PC-9 (cell line): ENCODE data around the gene RIMS3. TPM values are rescaled to one million over a fixed set of nuclear protein-coding genes. Genes with fewer than 3 reads are reported as not detected.

ENCODE experiments used
- BruUV-seq: library from RNA; stranded (reverse); fragments of 400-500 nt; replicated peaks from 2 replicates; lab custom pipeline; 2021; lab: Mats Ljungman, UMichigan
- CTCF ChIA-PET: fragments of 300-600 bp; sonication (Branson Sonifier 250); formaldehyde crosslinking; loops from one replicate; lab custom pipeline; 2022; ENCODE audit warnings: antibody characterized with exemption; lab: Charles Lee
- POLR2A ChIA-PET: fragments of 300-600 bp; sonication (Branson Sonifier 250); formaldehyde crosslinking; loops from one replicate; lab custom pipeline; 2022; ENCODE audit warnings: antibody characterized with exemption; ENCODE audit not compliant: unreplicated experiment; lab: Charles Lee
- DNase-seq, 2 experiments: peaks; one replicate each; pipeline versions ENCODE4 v3.0.0 to v3.0.0-alpha.2; 2015 to 2022; ENCODE audit warnings: mixed read lengths in 1 of 2
- H2AFZ ChIP-seq: fragments of 200-600 bp; sonication (generic); 2 replicates; pipeline ENCODE4 v1.8.1; 2017; ENCODE audit warnings: antibody characterized with exemption
- H3F3A ChIP-seq: fragments of 200-600 bp; sonication (generic); 2 replicates; pipeline ENCODE4 v1.8.1; 2017; ENCODE audit warnings: antibody characterized with exemption, mild to moderate bottlenecking, low read depth; ENCODE audit not compliant: insufficient read depth
- H3K27ac ChIP-seq: fragments of 200-600 bp; sonication (generic); 2 replicates; pipeline ENCODE4 v1.6.1; 2016; ENCODE audit warnings: mixed run types
- H3K27me3 ChIP-seq: fragments of 200-600 bp; sonication (generic); 2 replicates; pipeline ENCODE4 v1.6.1; 2016; ENCODE audit warnings: low read depth, mixed run types; ENCODE audit not compliant: insufficient read depth
- H3K36me3 ChIP-seq: fragments of 200-600 bp; sonication (generic); 2 replicates; pipeline ENCODE4 v1.6.1; 2016; ENCODE audit warnings: low read depth, mixed run types
- H3K4me1 ChIP-seq: fragments of 200-600 bp; sonication (generic); replicated peaks from 2 replicates; pipeline ENCODE4 v1.6.1; 2016; ENCODE audit warnings: mixed run types; ENCODE audit not compliant: insufficient read depth
- H3K4me2 ChIP-seq: fragments of 200-600 bp; sonication (generic); 2 replicates; pipeline ENCODE4 v1.6.1; 2017; ENCODE audit warnings: mixed run types
- H3K4me3 ChIP-seq: fragments of 200-600 bp; sonication (generic); 2 replicates; pipeline ENCODE4 v1.6.1; 2016; ENCODE audit warnings: mixed run types
- H3K79me2 ChIP-seq: fragments of 200-600 bp; sonication (generic); 2 replicates; pipeline ENCODE4 v1.6.1; 2017; ENCODE audit warnings: low read depth, mixed run types
- H3K9me2 ChIP-seq: fragments of 200-600 bp; sonication (generic); 2 replicates; pipeline ENCODE4 v1.8.1; 2017; ENCODE audit warnings: mild to moderate bottlenecking; ENCODE audit not compliant: insufficient read depth
- H3K9me3 ChIP-seq: fragments of 200-600 bp; sonication (generic); 2 replicates; pipeline ENCODE4 v1.8.1; 2016; ENCODE audit warnings: low read depth; ENCODE audit not compliant: insufficient read depth
- H4K20me1 ChIP-seq: fragments of 200-600 bp; sonication (generic); 2 replicates; pipeline ENCODE4 v1.8.1; 2017; ENCODE audit not compliant: insufficient read depth
- CTCF ChIP-seq: fragments of 200-600 bp; sonication (generic); conservative IDR thresholded peaks from 2 replicates; pipeline ENCODE4 v1.6.1; 2017; ENCODE audit warnings: mixed run types, antibody characterized with exemption, mild to moderate bottlenecking, moderate library complexity
- EZH2 ChIP-seq: fragments of 200-600 bp; sonication (generic); IDR thresholded peaks from 2 replicates; pipeline ENCODE4 v1.8.0; 2017; ENCODE audit warnings: antibody characterized with exemption, low read depth
- intact Hi-C: fragments of 100-400 bp; cut with micrococcal nuclease; formaldehyde crosslinking; loops from one replicate; pipeline ENCODE4 v1.10.0; 2022; ENCODE audit not compliant: unreplicated experiment
- total RNA-seq: library from RNA; stranded (reverse); gene quantifications from 2 replicates; pipeline ENCODE4 v1.2.3, GENCODE V29; 2021

RIMS3 gene
- total RNA-seq, 1 experiment from 2014 or later: 12.9 TPM

DNA sequence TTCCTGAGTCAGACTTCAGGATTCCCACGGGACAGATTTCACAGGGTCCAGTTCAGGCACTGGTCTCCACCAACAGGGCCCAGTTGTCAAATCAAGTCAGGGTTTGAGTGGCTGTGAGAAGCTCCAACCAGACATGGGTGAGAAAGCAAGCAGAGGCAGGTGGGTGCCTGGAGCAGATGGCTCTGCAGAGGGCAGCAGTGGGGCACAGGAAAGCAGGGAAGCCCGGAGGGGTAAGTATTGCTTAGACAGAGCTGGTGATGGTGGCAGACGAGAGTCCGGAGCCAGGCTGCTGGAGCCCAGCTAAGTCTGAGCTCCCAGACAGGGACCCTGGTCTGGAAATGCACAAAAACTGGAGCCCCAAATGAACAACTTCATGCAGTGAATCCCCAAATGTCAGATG is 40.4 kb downstream of the RIMS3 start:
- Histone ChIP-seq H3K4me3 (no peak overlapping the region), H3K4me1 (peaks cover 17% of the 10 kb centered on the region; the same call in 1 of the 2 replicates), H3K9me3 (no peaks in the 10 kb centered on the region), H3K27ac (no peak overlapping the region), H3K4me2 (no peak overlapping the region), H2AFZ (no peak overlapping the region), H3K36me3 (no peaks in the 10 kb centered on the region), H3K79me2 (no peaks in the 10 kb centered on the region), H3K27me3 (peaks cover 5% of the 10 kb centered on the region; the same call in 1 of the 2 replicates), H4K20me1 (no peaks in the 10 kb centered on the region), H3F3A (peaks cover 4% of the 10 kb centered on the region; the same call in 1 of the 2 replicates), H3K9me2 (no peaks in the 10 kb centered on the region)
- ChIA-PET POLR2A (no interaction called here), CTCF (interaction anchor here (0.5 to 1.0 kb wide), 6 partner anchors 35 to 373 kb away, joined by 3 to 9 read pairs (median 4); no protein-coding TSS in a partner anchor)
- DNase-seq: peak in 1 of 2 experiments; percentile 51
- no TSS peak for BruUV-seq
- TF ChIP-seq EZH2 (no peak), CTCF (peak; percentile 61)
- intact Hi-C loops: loop anchor here (2.0 kb wide), 1 partner anchor 44 kb away; no protein-coding TSS in a partner anchor

- H3K9me2 ChIP-seq: no peaks in the 10 kb centered on the region
- intact Hi-C loops: no loop called here
- no peak overlapping the region for H3K4me3 ChIP-seq
- peaks cover 5% of the 10 kb centered on the region; the same call in 1 of the 2 replicates for H3K27me3 ChIP-seq
- no peaks in the 10 kb centered on the region for H3F3A ChIP-seq
- H3K27ac ChIP-seq: no peak overlapping the region
- no peaks in the 10 kb centered on the region for H4K20me1 ChIP-seq
- H3K79me2 ChIP-seq: no peaks in the 10 kb centered on the region
- H3K36me3 ChIP-seq: no peaks in the 10 kb centered on the region
- no peaks in the 10 kb centered on the region for H3K9me3 ChIP-seq
- ChIA-PET POLR2A (no interaction called here), CTCF (interaction anchor here (0.5 to 0.7 kb wide), 3 partner anchors 10 to 46 kb away, joined by 3 to 4 read pairs (median 4); partner anchors contain the start of gene RIMS3)
- H3K4me1 ChIP-seq: 0 out of 2 replicates have a peak, but pooled peaks cover 4% of the 10 kb centered on the region
- TF ChIP-seq EZH2: no peak
- TF ChIP-seq CTCF: no peak
- BruUV-seq: no TSS peak
- peak in 1 of 2 experiments; percentile 21 for DNase-seq
- H3K4me2 ChIP-seq: no peak overlapping the region
- no peak overlapping the region for H2AFZ ChIP-seq
Measured at GRCh38 chr1:40622936-40623629, 42.4 kb downstream of the RIMS3 start.

- no TSS peak for BruUV-seq
- intact Hi-C loops: no loop called here
- H3K4me2 ChIP-seq: no peak overlapping the region
Measured at GRCh38 chr1:40621821-40622450, 43.5 kb downstream of the RIMS3 start.

More at GRCh38 chr1:40621821-40622450, 43.5 kb downstream of the RIMS3 start:
- POLR2A ChIA-PET: no interaction called here
- Histone ChIP-seq H3K4me1 (no peaks in the 10 kb centered on the region), H3K9me2 (no peaks in the 10 kb centered on the region), H3K27ac (no peak overlapping the region), H4K20me1 (no peaks in the 10 kb centered on the region), H2AFZ (no peak overlapping the region), H3F3A (no peaks in the 10 kb centered on the region), H3K4me3 (no peak overlapping the region), H3K9me3 (no peaks in the 10 kb centered on the region), H3K36me3 (no peaks in the 10 kb centered on the region), H3K27me3 (peaks cover 5% of the 10 kb centered on the region; the same call in 1 of the 2 replicates), H3K79me2 (no peaks in the 10 kb centered on the region)
- no peak for TF ChIP-seq CTCF
- no peak for TF ChIP-seq EZH2
- CTCF ChIA-PET: no interaction called here
- no peak for DNase-seq
